ENCODE results near the gene OPHN1. TPM values are rescaled to one million over a fixed set of nuclear protein-coding genes. Genes with fewer than 3 reads are reported as not detected.

OPHN1 gene
- total RNA-seq, 1 experiment from 2014 or later = 4.0 TPM

DNA sequence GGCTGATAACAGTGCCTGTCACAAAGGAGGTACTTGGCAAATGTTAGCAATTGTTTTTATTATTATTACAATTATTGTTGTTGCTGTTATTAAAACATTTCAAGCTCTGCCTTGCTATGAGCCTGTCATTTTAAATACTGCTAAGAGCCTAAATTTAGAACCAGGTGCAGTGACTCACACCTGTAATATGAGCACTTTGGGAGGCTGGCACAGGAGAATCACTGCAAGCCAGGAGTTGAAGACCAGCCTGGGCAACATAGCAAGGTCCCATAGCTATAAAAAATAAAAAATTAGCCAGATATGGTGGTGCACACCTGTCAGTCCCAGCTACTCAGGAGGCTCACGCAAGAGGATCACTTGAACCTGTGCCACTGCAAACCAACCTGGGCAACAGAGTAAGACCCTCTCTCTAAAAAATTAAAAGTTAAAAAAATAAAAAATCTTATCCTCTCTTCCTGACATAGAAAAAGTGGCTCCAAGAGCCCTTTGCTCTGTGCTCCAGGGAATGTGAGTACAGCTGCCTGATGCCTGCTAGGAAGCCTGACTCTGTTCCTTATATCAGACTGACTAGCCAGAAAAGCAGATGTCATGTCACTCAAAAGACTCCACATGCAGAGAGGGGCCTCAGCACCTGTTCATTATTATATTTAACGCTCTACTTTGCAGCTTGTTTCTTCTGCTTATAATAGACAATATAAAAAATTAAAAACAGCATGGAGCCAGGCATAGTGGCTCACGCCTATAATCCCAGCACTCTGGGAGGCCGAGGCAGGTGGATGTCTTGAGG is 234.0 kb downstream of the OPHN1 start:
- TF ChIP-seq, protein P1, sequence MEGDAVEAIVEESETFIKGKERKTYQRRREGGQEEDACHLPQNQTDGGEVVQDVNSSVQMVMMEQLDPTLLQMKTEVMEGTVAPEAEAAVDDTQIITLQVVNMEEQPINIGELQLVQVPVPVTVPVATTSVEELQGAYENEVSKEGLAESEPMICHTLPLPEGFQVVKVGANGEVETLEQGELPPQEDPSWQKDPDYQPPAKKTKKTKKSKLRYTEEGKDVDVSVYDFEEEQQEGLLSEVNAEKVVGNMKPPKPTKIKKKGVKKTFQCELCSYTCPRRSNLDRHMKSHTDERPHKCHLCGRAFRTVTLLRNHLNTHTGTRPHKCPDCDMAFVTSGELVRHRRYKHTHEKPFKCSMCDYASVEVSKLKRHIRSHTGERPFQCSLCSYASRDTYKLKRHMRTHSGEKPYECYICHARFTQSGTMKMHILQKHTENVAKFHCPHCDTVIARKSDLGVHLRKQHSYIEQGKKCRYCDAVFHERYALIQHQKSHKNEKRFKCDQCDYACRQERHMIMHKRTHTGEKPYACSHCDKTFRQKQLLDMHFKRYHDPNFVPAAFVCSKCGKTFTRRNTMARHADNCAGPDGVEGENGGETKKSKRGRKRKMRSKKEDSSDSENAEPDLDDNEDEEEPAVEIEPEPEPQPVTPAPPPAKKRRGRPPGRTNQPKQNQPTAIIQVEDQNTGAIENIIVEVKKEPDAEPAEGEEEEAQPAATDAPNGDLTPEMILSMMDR (IDR thresholded peaks at IDR 0.05; ENCODE audit: unreplicated experiment) = no peak
- ChIA-PET CTCF (interaction anchor here (0.7 to 3.1 kb wide), 5 partner anchors 108 to 1187 kb away, joined by 3 to 21 read pairs (median 4); no protein-coding TSS in a partner anchor), POLR2A (no interaction called here)
- H3K4me1 Mint-ChIP-seq (ENCODE audit: insufficient read depth, unreplicated experiment) = no peaks in the 10 kb centered on the region
- H3K9me3 Mint-ChIP-seq (ENCODE audit: unreplicated experiment) = no peaks in the 10 kb centered on the region
- H3K36me3 Mint-ChIP-seq (ENCODE audit: insufficient read depth, unreplicated experiment) = no peaks in the 10 kb centered on the region
- H3K4me3 Mint-ChIP-seq (ENCODE audit: unreplicated experiment) = no peak overlapping the region
- DNase-seq (ENCODE audit: unreplicated experiment) = peak; percentile 8
- no peak overlapping the region for H3K27ac Mint-ChIP-seq (ENCODE audit: low read depth, unreplicated experiment)
- BruUV-seq (replicated peaks) = no TSS peak
- H3K27me3 Mint-ChIP-seq (ENCODE audit: insufficient read depth, unreplicated experiment) = peaks cover 25% of the 10 kb centered on the region
- intact Hi-C loops (cut with micrococcal nuclease) = loop anchor here (10.0 kb wide), 1 partner anchor 1086 kb away; no protein-coding TSS in a partner anchor

DNA sequence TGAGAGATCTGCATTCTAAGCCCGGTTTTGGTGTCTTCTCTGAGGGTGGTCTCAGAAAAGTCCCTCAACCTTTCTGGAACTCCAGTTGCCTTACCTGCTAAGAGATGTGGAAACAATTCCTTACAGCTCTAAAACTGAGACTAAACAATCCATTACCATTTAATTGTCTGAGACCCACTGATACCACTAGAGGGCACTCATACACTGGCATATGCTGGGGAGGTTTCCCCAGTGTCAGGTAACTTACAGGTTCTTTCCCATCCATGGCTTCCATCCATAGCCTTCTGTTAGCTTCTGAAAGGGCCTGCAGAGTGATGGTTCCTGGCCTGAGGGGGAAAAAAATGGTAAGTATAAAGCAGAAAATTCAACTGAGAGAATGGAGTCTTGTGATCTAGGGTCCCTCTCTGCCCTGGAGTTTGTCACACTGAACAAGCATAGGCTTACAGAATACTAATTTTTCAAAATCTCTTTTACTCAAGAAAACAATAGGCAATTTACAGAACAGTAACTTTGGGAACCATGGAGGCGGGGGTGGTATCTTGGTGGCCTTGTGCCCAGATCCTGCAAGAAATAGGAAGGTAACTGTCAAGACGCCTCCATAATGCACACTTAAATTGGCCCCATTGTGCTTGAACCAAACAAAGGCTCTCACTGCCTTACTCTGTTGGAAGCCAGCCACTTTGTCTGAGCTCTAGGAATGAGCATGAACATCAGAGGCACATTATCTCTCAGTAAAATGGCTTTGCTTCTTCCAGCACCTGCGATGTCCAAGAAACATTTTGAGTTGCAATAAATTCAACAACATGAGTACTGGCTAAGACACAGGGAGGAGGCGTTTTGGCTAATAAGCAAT is 236.1 kb downstream of the OPHN1 start:
- intact Hi-C loops (cut with micrococcal nuclease) = loop anchor here (1.0 to 10.0 kb wide), 6 partner anchors 265 to 1088 kb away; no protein-coding TSS in a partner anchor

DNA sequence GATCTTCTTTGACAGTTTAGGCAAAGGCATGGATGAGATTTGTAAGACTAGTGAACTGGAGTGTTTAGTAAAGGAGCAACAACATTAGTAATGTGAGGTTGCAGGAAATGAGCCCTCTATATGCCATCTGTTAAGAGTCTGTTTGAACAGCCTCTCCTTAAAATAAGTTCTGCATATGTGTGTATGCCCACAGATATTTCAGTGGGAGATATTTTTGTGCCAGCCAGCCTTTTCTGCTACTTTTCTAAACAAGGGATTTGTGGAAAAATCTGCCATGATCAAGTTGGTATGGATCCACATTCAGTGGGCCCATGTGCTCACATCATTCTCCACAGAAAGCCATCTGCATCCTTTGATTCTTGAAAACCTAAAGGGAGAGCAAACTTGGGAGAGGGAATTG is 237.7 kb downstream of the OPHN1 start:
- ChIA-PET CTCF (interaction anchor here (0.6 to 3.3 kb wide), 7 partner anchors 10 to 1437 kb away, joined by 3 to 33 read pairs (median 19); no protein-coding TSS in a partner anchor), POLR2A (no interaction called here)

More for the DNA sequence above, 236.1 kb downstream of the OPHN1 start:
- no peaks in the 10 kb centered on the region for H3K36me3 Mint-ChIP-seq (ENCODE audit: insufficient read depth, unreplicated experiment)
- H3K4me3 Mint-ChIP-seq (ENCODE audit: unreplicated experiment) = no peak overlapping the region
- H3K9me3 Mint-ChIP-seq (ENCODE audit: unreplicated experiment) = no peaks in the 10 kb centered on the region
- BruUV-seq (replicated peaks) = no TSS peak
- POLR2A ChIA-PET = interaction anchor here (0.6 to 1.2 kb wide), 7 partner anchors 93 to 517 kb away, joined by 3 to 5 read pairs (median 3); partner anchors contain the start of genes OPHN1 and YIPF6
- no peaks in the 10 kb centered on the region for H3K4me1 Mint-ChIP-seq (ENCODE audit: insufficient read depth, unreplicated experiment)
- TF ChIP-seq, protein P1 (IDR thresholded peaks at IDR 0.05; ENCODE audit: unreplicated experiment) = peak; percentile 69
- no peak overlapping the region for H3K27ac Mint-ChIP-seq (ENCODE audit: low read depth, unreplicated experiment)
- CTCF ChIA-PET = interaction anchor here (0.5 to 3.3 kb wide), 47 partner anchors 8 to 1716 kb away, joined by 3 to 33 read pairs (median 3); partner anchors contain the start of gene YIPF6
- peak; percentile 73 for DNase-seq (ENCODE audit: unreplicated experiment)
- peaks cover 22% of the 10 kb centered on the region for H3K27me3 Mint-ChIP-seq (ENCODE audit: insufficient read depth, unreplicated experiment)

More for the DNA sequence above, 237.7 kb downstream of the OPHN1 start:
- DNase-seq (ENCODE audit: unreplicated experiment) = no peak
- H3K4me3 Mint-ChIP-seq (ENCODE audit: unreplicated experiment) = no peak overlapping the region
- intact Hi-C loops (cut with micrococcal nuclease) = loop anchor here (10.0 kb wide), 1 partner anchor 1089 kb away; no protein-coding TSS in a partner anchor
- H3K27ac Mint-ChIP-seq (ENCODE audit: low read depth, unreplicated experiment) = no peak overlapping the region
- H3K27me3 Mint-ChIP-seq (ENCODE audit: insufficient read depth, unreplicated experiment) = peaks cover 33% of the 10 kb centered on the region
- no peaks in the 10 kb centered on the region for H3K36me3 Mint-ChIP-seq (ENCODE audit: insufficient read depth, unreplicated experiment)
- no peaks in the 10 kb centered on the region for H3K9me3 Mint-ChIP-seq (ENCODE audit: unreplicated experiment)
- H3K4me1 Mint-ChIP-seq (ENCODE audit: insufficient read depth, unreplicated experiment) = no peaks in the 10 kb centered on the region
- no TSS peak for BruUV-seq (replicated peaks)
- TF ChIP-seq, protein P1 (IDR thresholded peaks at IDR 0.05; ENCODE audit: unreplicated experiment) = no peak
